Fibroblast of the aortic adventitia (primary cell): Measurements from ENCODE around the gene APELA. TPM values are rescaled to one million over a fixed set of nuclear protein-coding genes. Genes with fewer than 3 reads are reported as not detected.

Source experiments
- DNase-seq: peaks from one replicate; pipeline ENCODE4 v3.0.0-alpha.2; 2010; ENCODE audit warnings: low read depth
- H3K4me3 ChIP-seq: 2 replicates; pipeline ENCODE4 v1.5.1; 2011; ENCODE audit warnings: low read depth, mild to moderate bottlenecking, control low read depth, low read length, moderate library complexity
- CTCF ChIP-seq: IDR thresholded peaks from 2 replicates; pipeline ENCODE4 v1.5.1; 2011; ENCODE audit warnings: mild to moderate bottlenecking, low read length, control low read depth, inconsistent platforms; ENCODE audit not compliant: insufficient read depth
- total RNA-seq: library from RNA; depleted of rRNA; stranded (reverse); fragments of >200 nt; gene quantifications from 2 replicates; pipeline ENCODE4 v1.2.3, GENCODE V29; 2012; ENCODE audit warnings: low replicate concordance

APELA gene
- total RNA-seq: not detected in 2 replicates

- DNase-seq: no peak
- no peak for TF ChIP-seq CTCF
These were observed at the start of gene APELA for GRCh38 chr4:164876700-164877324. TSS of gene APELA (plus strand) at chr4:164877178. CDS start at chr4:164877332, 154 bp downstream.

GRCh38 chr4:164828955-164829354, 48.0 kb upstream of the APELA start:
- DNase-seq: no peak
- TF ChIP-seq CTCF: no peak
- H3K4me3 ChIP-seq: no peak overlapping the region

More at GRCh38 chr4:164876700-164877324, at the start of gene APELA:
- H3K4me3 ChIP-seq: no peak within 1 kb of the TSS

GRCh38 chr4:164846566-164846965, 30.4 kb upstream of the APELA start:
- no peak for DNase-seq
- no peak for TF ChIP-seq CTCF
- no peak overlapping the region for H3K4me3 ChIP-seq

- DNase-seq: no peak
- TF ChIP-seq CTCF: no peak
- H3K4me3 ChIP-seq: no peak overlapping the region
These were observed 30.0 kb upstream of the APELA start for GRCh38 chr4:164847016-164847415.

- no peak for DNase-seq
- no peak for TF ChIP-seq CTCF
- H3K4me3 ChIP-seq: no peak overlapping the region
These were observed 28.9 kb upstream of the APELA start for GRCh38 chr4:164847967-164848649.

GRCh38 chr4:164856396-164856795, 20.6 kb upstream of the APELA start:
- no peak for DNase-seq
- no peak for TF ChIP-seq CTCF
- H3K4me3 ChIP-seq: no peak overlapping the region
